ENCODE results near the gene CSPG4.
"Not testable (repeated sequence)": the region's sequence is repeated elsewhere in the genome, so short reads cannot be mapped to it uniquely, and the experiment has no call there.

The CSPG4 gene

DNA sequence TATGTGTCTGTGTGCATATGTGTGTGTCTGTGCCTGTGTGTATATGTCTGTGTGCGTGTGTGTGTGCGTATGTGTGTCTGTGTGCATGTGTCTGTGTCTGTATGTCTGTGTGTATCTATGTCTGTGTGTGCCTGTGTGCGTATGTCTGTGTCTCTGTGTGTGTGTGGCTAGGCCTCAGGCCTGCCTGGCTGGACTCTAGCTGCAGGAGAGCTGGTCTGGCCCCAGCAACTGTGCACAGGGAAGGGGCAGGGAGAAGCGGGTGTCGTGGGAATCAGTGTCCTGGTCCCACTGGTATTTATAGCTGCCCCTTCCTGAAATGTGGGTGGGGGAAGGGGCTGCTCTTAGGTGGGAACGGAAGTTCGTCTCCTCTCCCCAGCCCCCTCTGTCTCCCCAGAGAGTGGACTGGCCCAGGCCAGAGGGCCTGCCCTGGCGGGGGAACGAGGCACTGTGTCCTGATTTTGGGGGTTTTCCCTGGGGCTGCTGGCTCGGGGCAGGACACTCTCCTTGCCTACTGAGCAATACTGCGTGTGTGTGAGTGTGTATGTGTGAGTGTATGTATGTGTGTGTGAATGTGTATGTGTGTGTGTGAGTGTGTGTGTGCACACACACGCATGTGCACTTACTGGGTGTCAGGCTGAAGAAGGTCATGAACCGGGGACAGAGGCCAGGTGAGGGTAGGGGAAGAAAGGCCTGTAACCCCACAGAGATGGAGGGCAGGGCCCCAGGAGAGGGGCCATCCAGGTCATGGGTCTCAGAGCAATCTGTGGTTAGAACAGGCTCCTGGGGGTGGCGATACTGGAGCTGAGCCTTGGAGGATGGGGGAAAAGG, 6.6 kb downstream of the CSPG4 start:
- no peaks in the 10 kb centered on the region for H3K36me3 ChIP-seq (ENCODE audit: insufficient read depth)
- H3K9ac ChIP-seq, result no peak overlapping the region
- H4K20me1 ChIP-seq (ENCODE audit: insufficient read depth), result no peaks in the 10 kb centered on the region

GRCh38 chr15:75705375-75705774, 7.3 kb downstream of the CSPG4 start:
- H3K4me2 ChIP-seq; H3K4me1 ChIP-seq (ENCODE audit: low read depth, poor library complexity, severe bottlenecking); H4K20me1 ChIP-seq (ENCODE audit: insufficient read depth); H3K79me2 ChIP-seq (ENCODE audit: insufficient read depth, low read depth); H2AFZ ChIP-seq (ENCODE audit: low read depth); H3K27ac ChIP-seq; H3K36me3 ChIP-seq (ENCODE audit: insufficient read depth); H3K27me3 ChIP-seq (ENCODE audit: insufficient read depth, low read depth); H3K9ac ChIP-seq; H3K4me3 ChIP-seq (IDR thresholded peaks at IDR 0.05; ENCODE audit: insufficient read depth, low read depth, low read length): not testable (repeated sequence)

More for the DNA sequence above, 6.6 kb downstream of the CSPG4 start:
- TF ChIP-seq, protein P1, sequence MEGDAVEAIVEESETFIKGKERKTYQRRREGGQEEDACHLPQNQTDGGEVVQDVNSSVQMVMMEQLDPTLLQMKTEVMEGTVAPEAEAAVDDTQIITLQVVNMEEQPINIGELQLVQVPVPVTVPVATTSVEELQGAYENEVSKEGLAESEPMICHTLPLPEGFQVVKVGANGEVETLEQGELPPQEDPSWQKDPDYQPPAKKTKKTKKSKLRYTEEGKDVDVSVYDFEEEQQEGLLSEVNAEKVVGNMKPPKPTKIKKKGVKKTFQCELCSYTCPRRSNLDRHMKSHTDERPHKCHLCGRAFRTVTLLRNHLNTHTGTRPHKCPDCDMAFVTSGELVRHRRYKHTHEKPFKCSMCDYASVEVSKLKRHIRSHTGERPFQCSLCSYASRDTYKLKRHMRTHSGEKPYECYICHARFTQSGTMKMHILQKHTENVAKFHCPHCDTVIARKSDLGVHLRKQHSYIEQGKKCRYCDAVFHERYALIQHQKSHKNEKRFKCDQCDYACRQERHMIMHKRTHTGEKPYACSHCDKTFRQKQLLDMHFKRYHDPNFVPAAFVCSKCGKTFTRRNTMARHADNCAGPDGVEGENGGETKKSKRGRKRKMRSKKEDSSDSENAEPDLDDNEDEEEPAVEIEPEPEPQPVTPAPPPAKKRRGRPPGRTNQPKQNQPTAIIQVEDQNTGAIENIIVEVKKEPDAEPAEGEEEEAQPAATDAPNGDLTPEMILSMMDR (conservative IDR thresholded peaks at IDR 0.05; ENCODE audit: low read depth, low read length), result no peak
- no peak overlapping the region for H3K4me2 ChIP-seq
- H3K27ac ChIP-seq, result no peak overlapping the region
- no peak overlapping the region for H2AFZ ChIP-seq (ENCODE audit: low read depth)
- H3K4me1 ChIP-seq (ENCODE audit: low read depth, poor library complexity, severe bottlenecking), result no peaks in the 10 kb centered on the region
- H3K79me2 ChIP-seq (ENCODE audit: insufficient read depth, low read depth), result no peaks in the 10 kb centered on the region
- no peaks in the 10 kb centered on the region for H3K27me3 ChIP-seq (ENCODE audit: insufficient read depth, low read depth)
- no peak overlapping the region for H3K4me3 ChIP-seq (IDR thresholded peaks at IDR 0.05; ENCODE audit: insufficient read depth, low read depth, low read length)

DNA sequence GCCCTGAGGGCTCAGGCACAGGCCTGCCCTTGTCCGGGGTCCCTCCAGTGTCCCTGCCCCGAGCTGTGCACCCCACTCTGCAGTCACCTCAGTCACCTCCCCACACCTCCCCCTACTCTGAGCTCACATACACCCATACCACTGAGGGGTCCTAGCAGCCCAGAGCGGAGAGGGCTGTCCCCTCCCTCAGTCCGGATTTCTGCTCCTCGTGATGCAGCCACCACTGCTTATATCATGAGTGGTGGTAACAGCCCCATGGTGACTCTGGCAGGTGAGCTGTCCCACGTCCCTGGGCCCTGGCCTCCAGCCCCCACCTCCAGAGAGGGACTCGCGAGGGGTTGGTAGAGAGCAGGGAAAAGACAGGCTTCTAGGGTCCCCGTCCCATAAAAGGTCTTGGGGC, 8.0 kb downstream of the CSPG4 start:
- no peak overlapping the region for H3K4me3 ChIP-seq (IDR thresholded peaks at IDR 0.05; ENCODE audit: insufficient read depth, low read depth, low read length)
- H3K27me3 ChIP-seq (ENCODE audit: insufficient read depth, low read depth), result no peaks in the 10 kb centered on the region
- no peak overlapping the region for H3K9ac ChIP-seq
- no peak overlapping the region for H2AFZ ChIP-seq (ENCODE audit: low read depth)
- no peak overlapping the region for H3K27ac ChIP-seq
- no peaks in the 10 kb centered on the region for H3K36me3 ChIP-seq (ENCODE audit: insufficient read depth)
- no peaks in the 10 kb centered on the region for H4K20me1 ChIP-seq (ENCODE audit: insufficient read depth)
- TF ChIP-seq, protein P1 (conservative IDR thresholded peaks at IDR 0.05; ENCODE audit: low read depth, low read length), result no peak
- no peaks in the 10 kb centered on the region for H3K4me1 ChIP-seq (ENCODE audit: low read depth, poor library complexity, severe bottlenecking)
- H3K4me2 ChIP-seq, result no peak overlapping the region
- H3K79me2 ChIP-seq (ENCODE audit: insufficient read depth, low read depth), result no peaks in the 10 kb centered on the region

GRCh38 chr15:75704263-75704615, 8.4 kb downstream of the CSPG4 start:
- Histone ChIP-seq H3K9ac (no peak overlapping the region), H3K4me1 (ENCODE audit: low read depth, poor library complexity, severe bottlenecking) (no peaks in the 10 kb centered on the region)

DNA sequence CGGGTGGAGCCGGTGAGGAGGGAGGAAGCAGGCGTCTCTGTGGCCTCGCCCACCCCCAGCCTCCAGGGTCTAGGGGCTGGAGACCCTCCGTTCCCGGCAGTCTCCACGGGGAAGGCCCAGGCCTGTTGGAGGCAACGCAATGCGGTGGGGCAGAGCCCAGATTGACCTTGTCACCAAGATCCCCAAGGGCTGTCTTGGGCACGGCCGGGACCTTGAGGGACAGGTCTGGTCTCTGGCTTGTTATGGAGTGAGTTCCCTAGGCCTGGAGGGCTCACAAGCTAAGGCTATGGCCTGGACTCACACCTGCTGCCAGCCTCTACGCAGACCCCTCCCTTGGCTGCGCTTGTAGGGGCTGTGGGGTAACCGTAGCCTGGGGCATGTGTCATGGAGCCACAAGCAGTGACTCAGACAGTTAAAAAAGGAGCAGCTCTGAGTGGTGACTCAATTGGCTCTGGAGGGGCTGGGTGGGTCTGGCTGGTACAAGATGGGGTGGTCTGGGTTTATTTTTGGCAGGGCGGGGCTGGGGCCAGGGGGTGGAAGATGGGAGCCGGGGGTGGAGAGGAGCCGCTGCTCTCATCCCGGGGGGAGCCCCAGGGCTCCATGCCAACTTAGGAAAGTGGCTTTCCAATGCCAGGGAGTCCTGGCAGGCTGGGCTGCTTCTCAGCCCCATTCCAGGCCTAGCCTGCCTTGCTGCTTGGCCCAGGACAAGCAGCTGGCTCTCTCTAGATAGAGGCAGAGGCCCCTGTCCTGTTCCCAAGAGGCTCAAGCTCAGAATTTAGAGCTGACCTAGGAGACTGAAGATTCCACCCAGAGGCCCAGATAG, 9.0 kb downstream of the CSPG4 start:
- not testable (repeated sequence) for H4K20me1 ChIP-seq (ENCODE audit: insufficient read depth); H3K36me3 ChIP-seq (ENCODE audit: insufficient read depth); H3K9ac ChIP-seq; H3K4me1 ChIP-seq (ENCODE audit: low read depth, poor library complexity, severe bottlenecking); H2AFZ ChIP-seq (ENCODE audit: low read depth); H3K4me3 ChIP-seq (IDR thresholded peaks at IDR 0.05; ENCODE audit: insufficient read depth, low read depth, low read length); H3K79me2 ChIP-seq (ENCODE audit: insufficient read depth, low read depth); H3K27me3 ChIP-seq (ENCODE audit: insufficient read depth, low read depth); H3K27ac ChIP-seq; H3K4me2 ChIP-seq

More at GRCh38 chr15:75704263-75704615, 8.4 kb downstream of the CSPG4 start:
- no peaks in the 10 kb centered on the region for H3K36me3 ChIP-seq (ENCODE audit: insufficient read depth)
- no peaks in the 10 kb centered on the region for H3K79me2 ChIP-seq (ENCODE audit: insufficient read depth, low read depth)
- no peaks in the 10 kb centered on the region for H4K20me1 ChIP-seq (ENCODE audit: insufficient read depth)
- H3K27me3 ChIP-seq (ENCODE audit: insufficient read depth, low read depth), result no peaks in the 10 kb centered on the region
- H3K4me2 ChIP-seq, result no peak overlapping the region
- H3K27ac ChIP-seq, result no peak overlapping the region
- H2AFZ ChIP-seq (ENCODE audit: low read depth), result no peak overlapping the region
- TF ChIP-seq, protein P1 (conservative IDR thresholded peaks at IDR 0.05; ENCODE audit: low read depth, low read length), result no peak
- H3K4me3 ChIP-seq (IDR thresholded peaks at IDR 0.05; ENCODE audit: insufficient read depth, low read depth, low read length), result no peak overlapping the region

All from KMS-11 (cell line).